Gastroesophageal sphincter (tissue), 4 donors: ENCODE results near the gene GSPT2. TPM values are rescaled to one million over a fixed set of nuclear protein-coding genes. Genes with fewer than 3 reads are reported as not detected.
"Not testable (repeated sequence)": the region's sequence is repeated elsewhere in the genome, so short reads cannot be mapped to it uniquely, and the experiment has no call there.

Experiments used
- ATAC-seq: fragments of 150-250 bp; one replicate; pipeline ENCODE4 v1.9.1; 2016; ENCODE audit warnings: mild to moderate bottlenecking, moderate library complexity
- H3K27ac ChIP-seq, 4 donors: fragments of 200-600 bp; sonication (generic) in 3 of 4; 1 replicate in 3 of 4; 2 replicates in 1 of 4; pipeline ENCODE4 v1.5.1; 2016 to 2019
- H3K27me3 ChIP-seq: fragments of 200-600 bp; sonication (generic); one replicate; pipeline ENCODE4 v1.5.1; 2019
- H3K36me3 ChIP-seq, 2 donors: fragments of 200-600 bp; sonication (generic); one replicate each; pipeline ENCODE4 v1.5.1; 2019; ENCODE audit warnings: control low read depth in 1 of 2
- H3K4me1 ChIP-seq, 3 donors: fragments of 200-600 bp; sonication (generic); 1 replicate in 2 of 3; 2 replicates in 1 of 3; pipeline ENCODE4 v1.5.1; 2016 to 2019; ENCODE audit warnings: control low read depth in 2 of 3
- H3K4me3 ChIP-seq, 2 donors: fragments of 200-600 bp; sonication (generic); one replicate each; pipeline ENCODE4 v1.5.1; 2019; ENCODE audit warnings: mild to moderate bottlenecking in 1 of 2, moderate library complexity in 1 of 2
- H3K9me3 ChIP-seq, 3 donors: fragments of 200-600 bp; sonication (generic); one replicate each; pipeline ENCODE4 v1.5.1; 2017 to 2019; ENCODE audit warnings: control low read depth in 2 of 3
- EP300 ChIP-seq: sonication (generic); formaldehyde crosslinking; IDR thresholded peaks from one replicate; pipeline ENCODE4 v1.6.1; 2017; ENCODE audit warnings: antibody characterized with exemption, mild to moderate bottlenecking
- POLR2A ChIP-seq, 2 donors: fragments of 450-650 bp; IDR thresholded peaks; one replicate each; pipeline ENCODE4 v1.6.1; 2017; ENCODE audit warnings: antibody characterized with exemption in 2 of 2, mild to moderate bottlenecking in 2 of 2, moderate library complexity in 1 of 2
- POLR2AphosphoS5 ChIP-seq: sonication (generic); formaldehyde crosslinking; IDR thresholded peaks from one replicate; pipeline ENCODE4 v1.6.1; 2017; ENCODE audit warnings: antibody characterized with exemption
- WGBS, 2 donors: methylation state at CpG; one replicate each; pipeline ENCODE4 v1.1.5; 2018; ENCODE audit warnings: low coverage in 1 of 2; 5-methylcytosine and 5-hydroxymethylcytosine counted together
- total RNA-seq, 4 donors: library from RNA; depleted of rRNA; stranded (reverse); fragments of >200 nt; gene quantifications; one replicate each; pipeline ENCODE4 v1.1.0, GENCODE V29; 2016
- TF ChIP-seq, protein P1 (sequence below), 4 experiments: fragments of 200-600 bp in 2 of 4; fragments of 450-650 bp in 2 of 4; sonication (generic) in 1 of 4; IDR thresholded peaks; one replicate each; pipeline ENCODE4 v1.5.1; 2017 to 2019; ENCODE audit warnings: antibody characterized with exemption in 4 of 4, mild to moderate bottlenecking in 2 of 4, moderate library complexity in 2 of 4

The GSPT2 gene
- total RNA-seq: 1 to 10 TPM; 4.8 to 7.1 (median 6.6) TPM

DNA sequence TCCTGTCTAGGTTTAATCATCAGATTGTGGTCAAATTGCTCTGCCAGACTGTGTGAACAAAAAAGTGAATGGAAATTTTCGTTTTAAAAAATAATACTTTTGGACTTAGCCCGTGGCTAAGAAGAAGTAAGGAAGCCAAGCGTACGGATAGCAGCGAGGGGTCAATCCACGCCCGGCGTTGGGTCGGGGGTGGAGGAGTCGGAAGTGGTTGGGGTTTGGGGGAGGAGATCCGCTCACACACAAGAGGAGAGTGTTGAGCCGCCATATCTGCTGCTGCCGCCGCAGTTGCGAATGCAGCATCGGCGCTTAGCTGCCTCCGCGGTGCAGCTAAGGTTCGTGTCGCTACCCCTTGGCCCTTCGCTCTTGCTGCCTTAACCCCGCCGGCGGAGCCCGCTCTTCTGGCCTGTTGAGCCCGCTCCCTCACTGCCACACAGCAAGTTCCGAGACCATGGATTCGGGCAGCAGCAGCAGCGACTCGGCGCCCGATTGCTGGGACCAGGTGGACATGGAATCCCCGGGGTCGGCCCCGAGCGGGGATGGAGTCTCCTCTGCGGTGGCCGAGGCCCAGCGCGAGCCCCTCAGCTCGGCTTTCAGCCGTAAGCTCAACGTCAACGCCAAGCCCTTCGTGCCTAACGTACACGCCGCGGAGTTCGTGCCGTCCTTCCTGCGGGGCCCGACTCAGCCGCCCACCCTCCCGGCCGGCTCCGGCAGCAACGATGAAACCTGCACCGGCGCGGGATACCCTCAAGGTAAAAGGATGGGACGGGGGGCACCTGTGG, at the start of gene GSPT2:
TSS of gene GSPT2 (plus strand) at position 264 of the 779 bp plus-strand sequence. CDS start at position 449, 185 bp downstream.
- TF ChIP-seq POLR2A (IDR thresholded peaks at IDR 0.05) (no peak), EP300 (no peak), POLR2AphosphoS5 (peak; percentile 39)
- Histone ChIP-seq H3K4me3 (peak within 1 kb of the TSS; percentile 65 to 94), H3K9me3 (no peaks in the 10 kb centered on the region), H3K27me3 (no peaks in the 10 kb centered on the region), H3K27ac (peak within 1 kb of the TSS; percentile 66 to 82 (median 74)), H3K4me1 (peaks cover 0 to 4% (median 0%) of the 10 kb centered on the region in 3 donors), H3K36me3 (peaks cover 0 to 2% of the 10 kb centered on the region in 2 donors)
- ATAC-seq: peak; percentile 85
- 0 to 22% methylated on average over 4 to 12 of the region's 63 CpGs for WGBS, 2 donors

DNA sequence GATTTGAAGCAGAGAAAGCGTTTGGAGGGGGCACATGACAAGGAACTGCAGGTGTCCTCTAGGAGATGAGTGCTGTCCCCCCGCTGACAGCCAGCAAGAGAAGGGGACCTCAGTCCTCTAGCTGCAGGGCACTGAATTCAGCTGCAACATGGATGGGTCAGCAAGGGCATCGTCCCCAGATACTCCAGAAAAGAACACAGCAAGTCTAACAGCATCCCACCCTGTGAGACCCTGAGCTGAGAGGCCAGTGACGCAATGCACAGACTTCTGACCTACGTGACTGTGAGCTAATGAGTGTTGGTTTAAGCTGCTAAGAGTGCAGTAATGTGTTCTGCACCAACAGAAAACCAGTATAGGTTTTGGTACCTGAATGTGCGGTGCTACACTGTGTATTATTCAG, 49.0 kb upstream of the GSPT2 start:
- TF ChIP-seq, protein P1, sequence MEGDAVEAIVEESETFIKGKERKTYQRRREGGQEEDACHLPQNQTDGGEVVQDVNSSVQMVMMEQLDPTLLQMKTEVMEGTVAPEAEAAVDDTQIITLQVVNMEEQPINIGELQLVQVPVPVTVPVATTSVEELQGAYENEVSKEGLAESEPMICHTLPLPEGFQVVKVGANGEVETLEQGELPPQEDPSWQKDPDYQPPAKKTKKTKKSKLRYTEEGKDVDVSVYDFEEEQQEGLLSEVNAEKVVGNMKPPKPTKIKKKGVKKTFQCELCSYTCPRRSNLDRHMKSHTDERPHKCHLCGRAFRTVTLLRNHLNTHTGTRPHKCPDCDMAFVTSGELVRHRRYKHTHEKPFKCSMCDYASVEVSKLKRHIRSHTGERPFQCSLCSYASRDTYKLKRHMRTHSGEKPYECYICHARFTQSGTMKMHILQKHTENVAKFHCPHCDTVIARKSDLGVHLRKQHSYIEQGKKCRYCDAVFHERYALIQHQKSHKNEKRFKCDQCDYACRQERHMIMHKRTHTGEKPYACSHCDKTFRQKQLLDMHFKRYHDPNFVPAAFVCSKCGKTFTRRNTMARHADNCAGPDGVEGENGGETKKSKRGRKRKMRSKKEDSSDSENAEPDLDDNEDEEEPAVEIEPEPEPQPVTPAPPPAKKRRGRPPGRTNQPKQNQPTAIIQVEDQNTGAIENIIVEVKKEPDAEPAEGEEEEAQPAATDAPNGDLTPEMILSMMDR (IDR thresholded peaks at IDR 0.05): no peak
- no peaks in the 10 kb centered on the region for H3K4me1 ChIP-seq
- no peak for ATAC-seq
- H3K9me3 ChIP-seq: no peaks in the 10 kb centered on the region
- no peak overlapping the region for H3K4me3 ChIP-seq
- WGBS, 2 donors: 73% methylated on average over 2 of the region's 6 CpGs; no CpG with 5 or more reads in 1 of the 2 donors
- H3K27ac ChIP-seq: no peak overlapping the region
- no peaks in the 10 kb centered on the region for H3K36me3 ChIP-seq
- H3K27me3 ChIP-seq: no peaks in the 10 kb centered on the region

DNA sequence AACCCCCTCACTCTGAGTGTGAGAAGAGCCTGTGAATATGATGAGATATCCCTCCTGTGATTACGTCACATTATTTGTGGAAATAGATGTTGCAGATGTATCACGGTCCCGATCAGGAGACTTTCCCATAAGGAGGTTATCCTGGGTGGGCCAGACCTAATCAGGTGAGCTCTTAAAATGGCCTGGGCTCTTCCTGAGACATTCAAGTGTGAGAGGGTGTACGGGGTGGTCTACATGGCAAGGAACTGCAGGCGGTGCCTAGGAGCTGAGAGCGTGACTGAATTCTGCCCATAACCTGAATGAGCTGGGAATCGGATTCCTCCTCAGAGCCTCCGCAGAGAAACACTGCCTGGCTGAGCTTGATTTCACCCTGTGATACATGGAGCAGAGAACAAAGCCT, 45.8 kb upstream of the GSPT2 start:
- H3K27ac ChIP-seq: no peak overlapping the region
- 91% methylated on average over 6 of the region's 8 CpGs; no CpG with 5 or more reads in 1 of the 2 donors for WGBS, 2 donors
- H3K4me1 ChIP-seq: no peaks in the 10 kb centered on the region
- no peak for ATAC-seq
- H3K27me3 ChIP-seq: no peaks in the 10 kb centered on the region
- TF ChIP-seq, protein P1 (IDR thresholded peaks at IDR 0.05): no peak
- TF ChIP-seq POLR2A (IDR thresholded peaks at IDR 0.05): no peak
- TF ChIP-seq EP300: no peak
- TF ChIP-seq POLR2AphosphoS5: no peak
- H3K4me3 ChIP-seq: no peak overlapping the region
- no peaks in the 10 kb centered on the region for H3K9me3 ChIP-seq
- H3K36me3 ChIP-seq: no peaks in the 10 kb centered on the region

DNA sequence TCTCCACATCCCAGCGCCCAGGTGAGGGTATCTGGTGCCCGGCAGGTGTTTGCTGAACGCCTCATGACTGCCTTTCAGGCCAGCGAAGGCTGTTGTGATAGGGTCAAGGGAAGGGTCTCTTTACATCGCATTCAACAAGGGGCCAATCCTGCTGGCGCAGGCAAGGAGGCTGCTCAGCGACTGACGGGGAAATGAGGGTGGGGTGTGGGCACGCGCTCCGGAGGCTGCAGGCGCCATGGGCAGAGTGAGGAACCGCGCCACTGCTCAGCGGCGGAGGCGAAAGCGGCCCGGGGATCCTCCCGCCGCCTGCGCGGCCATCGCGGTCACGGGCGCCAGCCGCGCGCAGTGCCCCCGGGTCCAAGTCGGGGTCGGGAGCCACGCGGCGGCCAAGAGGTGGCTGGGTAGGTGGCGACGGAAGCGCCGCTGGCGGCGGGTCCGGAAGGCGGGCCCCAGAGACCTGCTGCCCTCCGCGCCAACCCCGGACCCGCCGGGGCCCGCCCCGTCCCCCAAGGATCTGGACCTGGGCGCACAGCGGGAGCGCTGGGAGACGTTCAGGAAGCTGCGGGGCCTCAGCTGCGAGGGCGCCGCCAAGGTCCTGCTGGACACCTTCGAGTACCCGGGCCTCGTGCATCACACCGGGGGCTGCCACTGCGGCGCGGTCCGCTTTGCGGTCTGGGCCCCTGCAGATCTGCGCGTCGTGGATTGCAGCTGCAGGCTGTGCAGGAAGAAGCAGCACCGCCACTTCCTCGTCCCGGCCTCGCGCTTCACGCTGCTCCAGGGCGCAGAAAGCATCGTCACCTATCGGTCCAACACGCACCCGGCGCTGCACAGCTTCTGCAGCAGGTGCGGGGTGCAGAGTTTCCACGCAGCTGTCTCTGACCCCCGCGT, 32.7 kb upstream of the GSPT2 start, which contains the start of gene CENPVL1:
TSS of gene CENPVL1 (plus strand) at position 236 of the 888 bp plus-strand sequence. CDS start at position 236, 0 bp downstream.
- not testable (repeated sequence) for ATAC-seq
- WGBS, 2 donors: no CpG with 5 or more reads among the region's 87 CpGs

DNA sequence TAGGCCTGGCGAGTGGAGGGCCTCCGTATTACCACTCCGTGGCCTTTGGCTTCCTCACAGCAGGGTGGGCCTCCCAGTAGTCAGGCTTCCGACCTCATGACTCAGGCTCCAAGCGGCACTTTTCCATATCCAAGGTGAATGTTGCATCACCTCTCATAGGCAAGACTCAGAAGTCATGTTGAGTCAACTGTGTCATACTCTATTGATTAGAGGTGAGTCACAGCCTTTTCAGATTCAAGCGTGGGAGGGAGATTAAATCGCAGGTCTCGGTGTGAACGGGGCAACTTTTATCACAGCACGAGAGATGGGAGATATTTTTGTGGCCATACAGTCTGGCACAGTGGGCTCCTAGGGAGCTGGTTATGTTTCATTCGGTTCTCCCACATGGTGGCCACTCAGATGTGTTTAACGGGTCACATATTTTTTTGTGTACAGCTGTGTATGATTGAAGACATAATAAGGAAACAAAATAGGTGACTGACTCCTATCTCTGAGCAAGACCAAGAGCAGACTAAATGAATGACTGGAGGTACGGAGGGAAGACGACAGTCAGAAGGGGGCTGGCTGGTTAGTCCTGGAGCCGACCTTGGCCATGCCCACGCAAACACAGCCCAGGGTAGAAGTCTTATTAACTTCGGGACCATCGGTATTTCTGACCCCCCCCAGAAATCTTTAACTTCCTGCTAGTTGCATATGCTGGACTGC, 30.1 kb upstream of the GSPT2 start:
- H3K36me3 ChIP-seq, H3K27me3 ChIP-seq, H3K4me1 ChIP-seq, ATAC-seq, H3K4me3 ChIP-seq, H3K9me3 ChIP-seq, H3K27ac ChIP-seq: not testable (repeated sequence)
- no CpG with 5 or more reads among the region's 18 CpGs for WGBS, 2 donors

More for the DNA sequence above, 32.7 kb upstream of the GSPT2 start, which contains the start of gene CENPVL1:
- not testable (repeated sequence) for H3K27me3 ChIP-seq, H3K9me3 ChIP-seq, H3K27ac ChIP-seq, H3K36me3 ChIP-seq, H3K4me3 ChIP-seq, H3K4me1 ChIP-seq

DNA sequence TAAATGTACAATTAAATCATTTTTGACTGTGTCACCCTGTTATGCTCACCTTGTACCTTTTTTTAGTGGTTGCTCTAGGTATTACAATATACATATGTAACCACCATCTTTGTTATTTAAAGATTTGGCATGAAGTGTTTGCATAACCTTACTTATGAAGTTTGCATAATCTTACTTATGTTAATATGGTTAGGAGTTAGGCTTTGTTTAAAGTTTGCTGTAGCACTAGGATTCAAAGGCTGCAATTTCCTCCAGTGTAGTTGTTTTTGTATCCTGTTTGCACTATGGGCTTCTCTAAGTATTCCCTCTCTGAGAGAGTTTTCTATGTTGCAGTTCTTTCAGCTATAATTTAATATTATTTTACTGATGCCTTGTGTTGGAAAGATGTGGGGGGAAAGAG, 15.0 kb upstream of the GSPT2 start:
- Histone ChIP-seq H3K27ac (no peak overlapping the region), H3K9me3 (no peaks in the 10 kb centered on the region), H3K27me3 (peaks cover 18% of the 10 kb centered on the region), H3K4me1 (no peaks in the 10 kb centered on the region), H3K36me3 (no peaks in the 10 kb centered on the region), H3K4me3 (no peak overlapping the region)
- TF ChIP-seq, protein P1 (IDR thresholded peaks at IDR 0.05): no peak
- TF ChIP-seq POLR2AphosphoS5 (no peak), POLR2A (IDR thresholded peaks at IDR 0.05) (no peak), EP300 (no peak)
- no peak for ATAC-seq
